Smooth muscle cell (in vitro differentiated cells): ENCODE measurements around the gene FBXL15. TPM values are rescaled to one million over a fixed set of nuclear protein-coding genes. Genes with fewer than 3 reads are reported as not detected.
A peak's percentile ranks its signal among the peaks of the same experiment; 100 is the strongest.

Source experiments
- DNase-seq: peaks from one replicate; lab custom pipeline; 2025; ENCODE audit not compliant: unreplicated experiment; lab: John Stamatoyannopoulos, UW
- H2AFZ ChIP-seq: fragments of 200-600 bp; sonication (generic); 2 replicates; pipeline ENCODE4 v1.6.0; 2016; ENCODE audit warnings: antibody characterized with exemption, low read depth, mild to moderate bottlenecking
- H3F3A ChIP-seq: fragments of 200-600 bp; sonication (generic); 2 replicates; pipeline ENCODE4 v1.6.0; 2017; ENCODE audit warnings: antibody characterized with exemption, low read depth
- H3K27ac ChIP-seq: fragments of 200-600 bp; sonication (generic); 2 replicates; pipeline ENCODE4 v1.5.1; 2016; ENCODE audit warnings: low read depth, mild to moderate bottlenecking
- H3K27me3 ChIP-seq: fragments of 200-600 bp; sonication (generic); 2 replicates; pipeline ENCODE4 v1.6.1; 2016; ENCODE audit warnings: low read depth, mild to moderate bottlenecking
- H3K36me3 ChIP-seq: fragments of 200-600 bp; sonication (generic); 2 replicates; pipeline ENCODE4 v1.5.1; 2016; ENCODE audit warnings: low read depth
- H3K4me1 ChIP-seq: fragments of 200-600 bp; sonication (generic); 2 replicates; pipeline ENCODE4 v1.5.1; 2016; ENCODE audit warnings: low read depth
- H3K4me2 ChIP-seq: fragments of 200-600 bp; sonication (generic); 2 replicates; pipeline ENCODE4 v1.6.0; 2016; ENCODE audit warnings: mild to moderate bottlenecking
- H3K4me3 ChIP-seq: fragments of 200-600 bp; sonication (generic); 2 replicates; pipeline ENCODE4 v1.5.1; 2016; ENCODE audit warnings: mild to moderate bottlenecking
- H3K79me2 ChIP-seq: fragments of 200-600 bp; sonication (generic); 2 replicates; pipeline ENCODE4 v1.6.0; 2016; ENCODE audit warnings: low read depth, mild to moderate bottlenecking
- H3K9ac ChIP-seq: fragments of 200-600 bp; sonication (generic); 2 replicates; pipeline ENCODE4 v1.6.0; 2016; ENCODE audit warnings: low read depth
- H3K9me3 ChIP-seq: fragments of 200-600 bp; sonication (generic); replicated peaks from 2 replicates; pipeline ENCODE4 v1.5.1; 2016; ENCODE audit warnings: low read depth
- H4K20me1 ChIP-seq: fragments of 200-600 bp; sonication (generic); 2 replicates; pipeline ENCODE4 v1.6.0; 2016; ENCODE audit warnings: low read depth
- CTCF ChIP-seq: fragments of 200-600 bp; sonication (generic); IDR thresholded peaks from 2 replicates; pipeline ENCODE4 v1.5.1; 2017; ENCODE audit warnings: borderline replicate concordance, mild to moderate bottlenecking, antibody characterized with exemption; ENCODE audit not compliant: insufficient read depth, poor library complexity, severe bottlenecking
- WGBS: methylation state at CpG from one replicate; pipeline ENCODE4 v1.1.7; 2016; ENCODE audit warnings: low lambda C conversion rate; 5-methylcytosine and 5-hydroxymethylcytosine counted together
- polyA plus RNA-seq: library from polyadenylated mRNA; unstranded; fragments of >200 nt; fragmentation: Nextera tagmentation; extraction: Ambion mirVana; gene quantifications from 2 replicates; pipeline ENCODE4 v1.2.1, GENCODE V29; 2016
- total RNA-seq: library from RNA; depleted of rRNA; stranded (reverse); fragments of >200 nt; gene quantifications from 2 replicates; pipeline ENCODE4 v1.2.3, GENCODE V29; 2014

The FBXL15 gene
- total and polyA plus RNA-seq, 2 experiments from 2014 or later = 8.2 to 29.0 TPM

- WGBS = 88% methylated on average over 4 of the region's 4 CpGs
- Histone ChIP-seq H3K4me2 (no peak overlapping the region), H3K4me1 (peaks cover 24% of the 10 kb centered on the region), H3F3A (peaks cover 14% of the 10 kb centered on the region), H3K79me2 (no peaks in the 10 kb centered on the region), H3K9me3 (no peaks in the 10 kb centered on the region), H3K9ac (no peak overlapping the region), H3K27ac (no peak overlapping the region), H3K4me3 (no peak overlapping the region), H3K36me3 (no peaks in the 10 kb centered on the region), H4K20me1 (peaks cover under 1% of the 10 kb centered on the region), H2AFZ (no peak overlapping the region), H3K27me3 (no peaks in the 10 kb centered on the region)
- TF ChIP-seq CTCF = no peak
- no peak for DNase-seq
Observed at GRCh38 chr10:102458656-102459055, 38.0 kb downstream of the FBXL15 start.

- H3K27ac ChIP-seq = no peak overlapping the region
- DNase-seq = no peak
- no peaks in the 10 kb centered on the region for H3K9me3 ChIP-seq
- no peaks in the 10 kb centered on the region for H4K20me1 ChIP-seq
- 56% methylated on average over 8 of the region's 8 CpGs for WGBS
- peaks cover 8% of the 10 kb centered on the region for H3F3A ChIP-seq
- no peak overlapping the region for H3K9ac ChIP-seq
- H3K79me2 ChIP-seq = no peaks in the 10 kb centered on the region
- no peaks in the 10 kb centered on the region for H3K27me3 ChIP-seq
- H3K36me3 ChIP-seq = no peaks in the 10 kb centered on the region
- peak overlapping the region; percentile 97 for H3K4me2 ChIP-seq
- H3K4me1 ChIP-seq = peaks cover 10% of the 10 kb centered on the region
- H2AFZ ChIP-seq = peak overlapping the region; percentile 69
- H3K4me3 ChIP-seq = peak overlapping the region; percentile 60
- no peak for TF ChIP-seq CTCF
Observed at GRCh38 chr10:102460836-102461186, 40.2 kb downstream of the FBXL15 start.

- Histone ChIP-seq H3K79me2 (no peaks in the 10 kb centered on the region), H3K36me3 (no peaks in the 10 kb centered on the region), H3K9ac (no peak overlapping the region), H3K4me1 (peaks cover 10% of the 10 kb centered on the region), H3K4me2 (peak overlapping the region; percentile 97), H3K27me3 (no peaks in the 10 kb centered on the region), H3K9me3 (no peaks in the 10 kb centered on the region), H3K27ac (no peak overlapping the region), H3F3A (peaks cover 3% of the 10 kb centered on the region), H3K4me3 (peak overlapping the region; percentile 60), H2AFZ (peak overlapping the region; percentile 69), H4K20me1 (no peaks in the 10 kb centered on the region)
- DNase-seq = peak; percentile 22
- 3% methylated on average over 48 of the region's 54 CpGs for WGBS
- no peak for TF ChIP-seq CTCF
Observed at GRCh38 chr10:102461187-102462054, 40.8 kb downstream of the FBXL15 start.
